AG20443 (cell line): Measurements from ENCODE around the gene GPC3.
"Not testable (repeated sequence)": the region's sequence is repeated elsewhere in the genome, so short reads cannot be mapped to it uniquely, and the experiment has no call there.

Experiments used
- DNase-seq: peaks from one replicate; pipeline ENCODE4 v3.0.0; 2012; ENCODE audit warnings: low spot score, mixed read lengths

The GPC3 gene

DNA sequence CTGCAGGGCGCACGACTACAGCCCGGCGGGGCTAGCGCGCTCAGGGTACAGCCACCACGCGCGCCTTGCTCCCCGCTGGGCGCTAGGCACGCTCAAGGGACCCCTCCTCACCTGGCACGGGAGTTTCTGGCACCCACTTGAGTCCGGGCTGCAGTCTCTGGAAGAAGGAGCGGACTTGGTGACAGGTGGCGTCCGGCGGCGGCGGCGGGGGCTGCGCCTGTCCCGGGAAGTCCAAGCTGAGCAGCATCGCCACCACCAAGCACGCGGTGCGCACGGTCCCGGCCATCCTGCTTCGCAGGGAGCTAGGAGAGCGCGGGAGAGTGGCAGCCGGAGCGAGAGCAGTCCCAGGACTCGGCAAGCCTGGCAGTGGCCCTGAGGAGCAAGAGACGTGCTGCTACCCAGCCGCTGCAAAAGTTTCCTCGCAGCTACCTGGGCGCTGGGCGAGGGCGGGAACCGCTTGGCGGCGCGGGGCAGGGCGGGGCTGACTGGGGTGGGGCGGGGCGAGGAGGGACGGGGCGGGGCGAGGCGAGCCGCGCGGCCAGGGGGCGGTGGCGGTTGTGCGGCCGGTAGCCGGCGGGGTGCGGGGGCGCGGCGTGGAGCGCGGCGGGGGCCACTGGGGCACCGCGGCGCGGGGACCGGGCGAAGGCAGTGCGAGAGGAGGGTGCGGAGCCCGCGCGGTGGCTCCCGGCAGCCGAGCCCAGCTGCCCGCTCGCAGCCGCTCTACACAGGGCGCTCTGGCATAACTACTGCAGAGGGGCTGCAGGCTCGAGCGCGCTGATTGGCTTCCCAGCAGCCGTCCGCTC lies at the start of gene GPC3:
TSS of gene GPC3 (minus strand) at position 431 of the 803 bp plus-strand sequence.
- peak; percentile 36 for DNase-seq

DNA sequence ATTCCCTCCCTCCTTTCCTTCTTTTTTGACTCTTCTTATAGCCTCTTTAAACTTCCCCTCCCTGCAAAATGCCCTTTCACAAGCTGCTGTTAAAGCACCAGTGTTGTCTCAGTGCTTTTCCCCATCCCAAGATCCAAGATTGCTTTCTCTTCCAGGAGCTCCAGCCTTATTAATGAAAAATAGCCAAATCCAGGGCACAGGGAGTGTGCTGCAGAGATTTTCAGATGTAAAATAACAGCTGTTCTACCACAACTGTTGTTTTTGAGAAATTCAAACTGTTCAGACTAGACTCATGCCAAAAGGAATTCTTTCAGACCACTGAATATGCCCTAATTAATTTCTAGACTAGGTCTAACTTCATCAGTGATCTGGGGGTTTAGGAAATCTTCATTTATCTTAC lies 47.0 kb upstream of the GPC3 start:
- no peak for DNase-seq

DNA sequence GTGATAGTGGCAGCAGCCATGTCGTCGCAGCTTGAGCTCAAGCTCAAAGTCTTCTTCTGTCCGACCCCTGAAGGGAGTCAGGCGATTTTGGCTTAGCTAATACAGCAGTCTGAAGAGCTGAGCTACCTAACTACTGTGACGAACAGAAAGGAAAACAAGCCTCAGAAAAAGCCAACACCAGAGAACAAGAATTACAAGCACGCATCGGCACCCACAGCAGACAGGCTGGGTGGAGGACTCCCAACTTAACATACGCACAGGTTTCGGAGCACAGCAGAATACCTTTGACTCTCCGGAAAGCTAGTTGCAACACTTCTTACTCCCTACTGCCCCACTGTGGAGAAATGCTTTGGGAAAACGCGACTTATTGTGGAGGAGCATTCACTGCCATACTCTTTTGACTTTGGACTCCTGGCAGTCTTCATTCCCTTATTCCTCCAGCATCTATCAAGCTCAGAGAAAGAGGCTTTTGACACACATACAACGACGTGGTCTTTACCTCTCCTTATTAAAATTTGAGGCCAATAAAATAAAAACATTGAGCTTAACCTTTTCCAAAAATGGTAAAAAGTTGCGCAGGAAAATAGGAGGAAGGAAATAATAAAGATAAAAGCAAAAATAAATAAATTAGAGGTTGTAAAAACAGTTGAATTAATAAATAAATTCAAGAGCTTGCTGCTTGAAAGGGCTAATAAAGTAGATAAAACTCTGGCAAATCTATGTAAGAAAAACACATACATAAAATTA lies 41.3 kb upstream of the GPC3 start:
- peak; percentile 20 for DNase-seq

DNA sequence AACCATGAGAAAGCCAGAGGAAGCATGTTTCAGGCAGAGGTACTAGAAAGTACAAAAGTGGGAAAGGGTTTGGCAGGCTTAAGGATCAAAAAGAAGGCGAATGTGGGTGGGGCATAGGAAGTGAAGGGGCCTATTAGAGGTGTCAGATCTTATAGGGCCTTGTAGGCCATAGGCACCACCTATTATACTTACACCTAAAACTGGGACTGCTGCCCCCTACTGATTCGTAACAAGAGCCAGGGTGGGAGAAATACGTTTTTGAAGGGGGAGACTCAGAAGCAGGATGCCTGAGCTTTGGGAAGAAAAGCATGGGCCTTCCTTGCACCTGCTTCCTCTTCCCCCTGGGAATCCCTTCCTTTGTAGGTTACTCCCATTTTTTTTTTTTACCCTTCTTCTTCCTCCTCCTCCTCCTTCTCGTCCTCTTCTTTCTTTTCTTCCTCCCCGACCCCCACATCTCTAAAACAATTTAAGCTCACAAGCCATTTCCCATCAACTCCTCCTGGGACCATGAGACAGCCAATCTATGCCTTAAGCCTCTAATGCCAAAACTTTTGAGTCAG lies 40.7 kb upstream of the GPC3 start:
- DNase-seq = no peak

DNA sequence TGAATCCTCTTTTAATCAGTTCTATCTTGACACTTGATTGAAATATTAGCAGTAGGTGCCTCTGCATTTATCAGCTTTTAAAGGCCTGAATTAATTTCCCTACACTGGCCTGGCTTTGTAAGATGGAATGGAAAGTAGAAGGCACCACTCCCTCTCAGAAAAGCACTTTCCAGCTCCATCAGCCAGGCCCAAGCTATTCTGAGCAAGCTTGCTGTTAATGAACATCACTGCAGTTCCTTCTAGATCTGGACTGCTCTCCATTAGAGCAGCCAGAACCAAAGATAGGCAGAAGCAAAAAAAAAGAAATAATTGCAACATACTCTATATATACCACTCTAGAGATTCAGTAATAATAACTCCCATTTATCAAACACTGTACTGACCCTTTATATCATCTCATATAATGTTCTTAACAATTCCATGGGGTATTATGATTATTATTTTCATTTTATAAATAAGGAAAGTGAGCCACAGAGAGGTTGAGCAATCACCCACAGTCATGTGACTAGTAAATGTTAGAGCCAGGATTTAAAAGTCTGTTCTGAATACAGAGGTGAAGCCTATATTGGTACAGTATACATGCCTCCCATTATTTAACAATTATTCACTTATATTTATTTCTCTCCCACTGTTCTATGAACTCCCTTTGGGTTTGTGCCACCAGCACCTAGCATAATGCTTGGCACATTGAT lies 39.4 kb upstream of the GPC3 start:
- no peak for DNase-seq

DNA sequence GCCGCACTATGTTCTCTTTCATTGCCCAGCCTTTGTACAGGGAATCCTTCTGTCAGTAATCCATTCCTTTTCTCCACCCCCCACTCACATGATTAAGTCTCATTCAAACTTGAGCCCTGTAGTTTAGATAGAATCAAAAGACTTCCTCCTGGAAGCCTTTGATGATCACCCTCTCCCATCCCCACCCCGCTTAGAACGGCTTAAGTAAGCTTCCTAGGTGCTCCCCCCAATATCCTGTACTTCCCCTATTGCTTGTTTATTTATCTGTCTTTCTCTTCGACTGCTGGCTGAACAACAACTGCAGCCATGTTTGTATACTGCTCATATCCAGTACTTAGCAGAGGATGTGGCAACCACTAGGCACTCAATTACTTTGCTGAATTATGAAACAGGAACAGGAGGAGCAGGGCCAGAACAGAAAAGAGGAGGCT lies 38.5 kb upstream of the GPC3 start:
- DNase-seq = no peak

DNA sequence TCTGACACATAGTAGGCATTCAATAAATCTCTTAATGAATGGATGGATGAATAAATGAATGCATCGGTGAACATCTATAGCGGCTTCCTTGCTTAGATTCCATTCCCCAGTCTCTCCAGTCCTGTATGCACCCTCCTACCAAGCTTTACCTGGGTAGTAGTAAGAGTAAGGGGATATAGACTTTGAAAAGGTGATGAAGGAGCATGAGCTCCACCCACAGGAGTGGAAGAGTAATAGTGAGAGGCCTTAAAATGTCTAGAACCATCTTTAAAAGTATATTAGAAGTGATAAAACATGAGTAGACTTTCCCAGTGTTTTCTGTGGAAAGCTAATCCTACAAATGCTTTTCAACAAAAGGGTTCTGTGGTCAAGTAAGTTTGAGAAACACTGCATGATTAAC lies 35.5 kb upstream of the GPC3 start:
- no peak for DNase-seq

DNA sequence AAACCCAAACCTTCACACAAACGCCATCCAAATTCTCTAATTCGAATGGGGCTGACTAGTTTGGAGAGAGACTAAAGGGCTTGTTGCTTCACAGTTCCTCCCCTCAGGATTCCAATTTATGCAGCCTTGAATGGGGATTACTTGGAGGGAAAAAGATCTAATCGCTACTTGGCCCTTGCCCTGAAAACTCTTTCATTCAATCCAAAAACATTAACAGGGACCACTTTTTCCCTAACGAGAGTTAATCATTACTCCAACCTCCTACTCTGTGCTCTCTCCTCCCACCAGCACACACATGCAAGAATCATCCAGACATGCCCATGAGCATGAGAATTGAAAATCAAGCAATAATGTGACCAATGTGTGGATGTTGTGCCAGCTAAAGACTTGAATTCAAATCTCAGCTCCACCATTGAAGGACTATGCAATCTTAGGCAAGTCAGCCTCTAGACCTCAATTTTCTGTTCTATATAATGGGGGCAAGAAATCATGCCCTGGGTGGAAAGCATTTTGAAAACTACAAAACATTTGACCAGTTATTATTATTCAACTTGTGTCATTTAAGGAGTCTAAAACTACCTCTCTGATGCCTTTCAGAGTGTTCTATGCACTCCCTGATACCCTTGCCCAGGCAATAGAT lies 34.3 kb upstream of the GPC3 start:
- DNase-seq = no peak

DNA sequence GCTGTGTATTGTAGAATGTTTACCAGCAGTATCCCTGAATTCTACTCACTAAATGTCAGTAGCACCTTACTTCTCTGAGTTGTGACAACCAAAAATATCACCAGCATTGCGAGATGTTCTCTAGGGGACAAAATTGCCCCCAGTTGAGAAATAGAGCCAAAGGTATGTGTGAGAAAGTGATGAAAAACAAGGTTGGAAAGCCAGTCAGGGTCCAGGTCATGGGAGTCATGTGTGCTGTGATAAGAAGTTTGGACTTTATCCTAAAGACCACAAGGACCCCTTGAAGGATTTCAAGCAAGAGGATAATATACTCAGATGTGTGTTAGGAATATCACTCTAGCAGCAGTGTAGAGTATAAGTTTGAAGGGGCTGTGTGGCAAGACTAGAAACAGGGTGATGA lies 30.9 kb upstream of the GPC3 start:
- not testable (repeated sequence) for DNase-seq

DNA sequence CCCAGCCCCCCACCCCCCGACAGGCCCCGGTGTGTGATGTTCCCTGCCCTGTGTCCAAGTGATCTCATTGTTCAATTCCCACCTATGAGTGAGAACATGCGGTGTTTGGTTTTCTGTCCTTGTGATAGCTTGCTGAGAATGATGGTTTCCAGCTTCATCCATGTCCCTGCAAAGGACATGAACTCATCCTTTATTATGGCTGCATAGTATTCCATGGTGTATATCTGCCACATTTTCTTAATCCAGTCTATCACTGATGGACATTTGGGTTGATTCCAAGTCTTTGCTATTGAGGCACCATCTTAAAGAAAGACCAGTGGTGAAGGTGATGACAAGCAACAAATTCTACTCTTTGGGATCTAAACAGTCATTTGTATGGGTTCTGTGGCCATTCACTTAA lies 30.1 kb upstream of the GPC3 start:
- DNase-seq = not testable (repeated sequence)

DNA sequence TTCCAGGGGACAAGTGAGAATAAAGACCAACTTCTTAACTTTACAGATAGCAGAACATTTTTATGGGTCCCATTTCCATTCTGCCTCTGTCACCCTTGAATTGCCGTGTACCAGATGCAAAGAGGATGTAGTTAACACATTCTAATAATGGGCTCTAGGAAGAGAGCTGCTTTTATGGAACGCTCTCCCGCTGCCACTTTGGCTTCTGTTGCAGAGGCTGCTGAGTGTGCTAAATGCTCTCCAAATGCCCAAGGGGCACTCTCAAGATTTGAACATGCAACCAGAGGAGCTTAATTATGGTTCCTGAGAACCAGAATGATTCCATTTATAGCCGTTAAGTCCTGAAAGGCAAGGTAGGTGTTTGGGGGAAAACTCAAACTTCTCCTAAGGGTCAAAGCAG lies 28.1 kb upstream of the GPC3 start:
- DNase-seq = no peak

DNA sequence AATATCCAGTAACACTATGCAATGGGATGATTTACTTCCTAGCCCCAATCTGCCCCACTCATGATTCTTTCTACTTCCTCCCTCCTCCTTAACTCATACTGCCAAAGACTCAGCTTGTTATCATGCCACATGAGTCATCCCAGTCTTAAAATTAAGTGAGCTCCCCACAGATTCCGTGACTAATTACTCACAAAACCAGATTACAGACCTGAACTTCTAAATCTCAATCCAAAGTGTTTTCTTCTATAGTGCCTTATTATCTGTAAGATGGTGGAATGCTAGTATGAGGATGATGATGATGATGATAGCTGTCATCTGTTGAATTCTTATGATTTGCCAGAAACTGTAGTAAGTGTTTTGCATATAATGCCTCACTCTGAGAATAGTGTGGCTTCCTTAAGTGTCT lies 27.7 kb upstream of the GPC3 start:
- no peak for DNase-seq

DNA sequence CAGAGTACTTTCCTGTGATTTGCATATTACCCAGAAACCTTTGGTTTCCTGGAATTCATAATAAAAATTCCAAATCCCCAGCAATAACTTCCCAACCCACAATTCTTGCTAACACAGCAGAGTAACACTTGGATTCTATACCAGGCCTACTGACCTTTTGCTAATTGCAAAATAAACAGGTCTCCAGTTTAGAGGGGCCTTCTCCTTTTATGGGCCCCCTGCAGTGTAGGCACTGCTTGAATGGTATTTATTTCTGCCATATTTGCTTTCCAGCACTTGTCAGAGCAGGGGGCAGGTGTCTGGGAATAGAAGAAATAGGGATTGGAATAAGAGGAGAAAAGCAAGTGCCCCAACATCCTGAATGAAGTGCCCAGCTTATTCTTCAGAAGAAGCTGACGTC lies 25.3 kb upstream of the GPC3 start:
- DNase-seq = no peak

DNA sequence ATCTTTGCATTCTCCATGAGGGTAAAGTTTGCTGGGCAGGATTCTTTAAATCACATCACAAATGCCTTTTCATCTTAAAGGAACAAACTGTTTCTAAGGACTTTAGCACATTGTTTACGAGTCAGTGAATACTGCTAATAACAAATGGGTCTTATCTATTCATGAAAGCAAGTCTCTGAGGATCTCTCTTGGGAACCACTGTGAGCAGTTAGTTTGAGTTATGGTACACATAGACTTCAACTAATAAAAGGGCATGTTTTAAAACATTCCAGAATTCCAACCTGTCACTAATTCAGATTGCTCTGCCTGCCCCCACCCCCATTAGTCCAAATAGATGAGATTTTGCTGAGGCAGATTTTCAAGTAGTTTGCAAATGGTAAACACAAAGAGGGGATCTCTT lies 22.3 kb upstream of the GPC3 start:
- DNase-seq = no peak

DNA sequence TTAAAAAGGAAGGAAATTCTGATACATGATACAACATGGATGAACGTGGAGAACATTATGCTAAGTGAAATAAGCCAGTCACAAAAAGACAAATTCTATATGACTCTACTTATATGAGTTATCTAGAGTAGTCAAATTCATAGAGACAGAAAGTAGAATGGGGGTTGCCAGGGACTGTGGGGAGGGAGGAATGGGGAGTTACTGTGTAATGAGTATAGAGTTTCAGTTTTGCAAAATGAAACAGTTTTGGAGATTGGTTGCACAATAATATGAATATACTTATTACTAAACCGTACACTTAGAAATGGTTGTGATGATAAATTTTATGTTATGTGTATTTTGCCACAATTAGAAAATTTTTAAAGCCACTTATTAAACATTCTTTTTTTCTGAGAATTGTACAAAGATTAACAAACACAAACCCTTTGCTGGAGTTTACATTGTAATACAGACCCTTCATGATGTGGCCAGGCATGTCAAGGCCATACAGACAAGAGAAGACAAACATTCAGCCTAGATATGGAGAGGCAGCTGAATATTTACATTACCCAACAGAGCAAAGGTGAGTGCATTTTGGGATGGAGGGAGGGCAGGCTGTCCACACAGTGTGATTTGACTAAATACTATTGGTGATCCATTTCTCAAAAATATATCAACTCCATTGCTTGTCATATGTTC lies 21.2 kb upstream of the GPC3 start:
- no peak for DNase-seq

DNA sequence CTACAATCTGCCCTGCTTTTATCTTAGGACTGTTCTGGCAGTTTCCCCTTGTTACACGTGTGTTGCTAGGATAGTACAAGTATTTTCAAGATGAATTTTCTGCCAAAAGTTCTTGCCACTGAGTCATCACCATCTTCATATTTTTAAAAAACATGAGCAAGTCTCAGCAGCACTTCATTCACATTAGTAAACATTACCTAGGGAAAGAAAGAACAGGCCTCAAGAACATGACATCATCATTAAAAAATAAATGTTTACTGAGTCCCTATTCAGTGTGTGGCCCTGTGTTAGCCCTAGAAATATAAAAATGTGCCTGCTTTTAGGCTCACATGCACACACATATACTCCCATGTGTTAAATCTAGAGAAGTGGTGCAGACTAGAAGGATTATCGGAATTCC lies 18.7 kb upstream of the GPC3 start:
- DNase-seq = no peak

DNA sequence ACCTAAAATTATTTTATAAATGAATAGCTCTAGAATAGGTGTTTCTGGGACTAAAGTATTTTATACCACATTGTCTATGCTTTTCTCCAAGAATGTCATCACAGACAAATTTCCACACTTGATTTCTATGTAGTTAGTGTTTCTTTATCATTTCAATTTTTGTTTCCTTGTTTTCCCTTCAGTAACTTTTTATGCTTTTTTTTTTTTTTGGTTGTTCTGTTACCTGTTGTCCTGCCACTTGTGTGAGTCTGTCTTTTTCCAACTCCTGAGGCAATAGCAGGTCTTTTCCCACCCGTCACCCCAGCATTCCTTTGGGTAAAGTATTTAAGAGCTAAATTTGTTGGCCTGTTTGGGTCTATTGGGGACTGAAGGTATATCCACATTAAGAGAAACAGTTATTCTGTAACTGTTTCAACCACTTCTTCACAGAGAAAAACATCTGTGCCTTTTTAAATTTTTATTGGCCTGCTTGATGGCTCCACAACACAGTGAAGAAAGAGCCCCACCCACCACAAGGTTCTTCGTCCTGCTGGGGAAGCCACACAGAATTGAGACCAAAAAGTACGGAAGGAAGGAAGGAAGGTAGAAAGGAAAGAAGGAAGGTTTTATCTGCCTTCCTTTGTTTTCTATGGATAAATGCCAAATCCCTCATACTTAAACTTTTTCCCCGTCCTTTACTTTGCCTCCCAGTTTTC lies 17.7 kb upstream of the GPC3 start:
- no peak for DNase-seq

DNA sequence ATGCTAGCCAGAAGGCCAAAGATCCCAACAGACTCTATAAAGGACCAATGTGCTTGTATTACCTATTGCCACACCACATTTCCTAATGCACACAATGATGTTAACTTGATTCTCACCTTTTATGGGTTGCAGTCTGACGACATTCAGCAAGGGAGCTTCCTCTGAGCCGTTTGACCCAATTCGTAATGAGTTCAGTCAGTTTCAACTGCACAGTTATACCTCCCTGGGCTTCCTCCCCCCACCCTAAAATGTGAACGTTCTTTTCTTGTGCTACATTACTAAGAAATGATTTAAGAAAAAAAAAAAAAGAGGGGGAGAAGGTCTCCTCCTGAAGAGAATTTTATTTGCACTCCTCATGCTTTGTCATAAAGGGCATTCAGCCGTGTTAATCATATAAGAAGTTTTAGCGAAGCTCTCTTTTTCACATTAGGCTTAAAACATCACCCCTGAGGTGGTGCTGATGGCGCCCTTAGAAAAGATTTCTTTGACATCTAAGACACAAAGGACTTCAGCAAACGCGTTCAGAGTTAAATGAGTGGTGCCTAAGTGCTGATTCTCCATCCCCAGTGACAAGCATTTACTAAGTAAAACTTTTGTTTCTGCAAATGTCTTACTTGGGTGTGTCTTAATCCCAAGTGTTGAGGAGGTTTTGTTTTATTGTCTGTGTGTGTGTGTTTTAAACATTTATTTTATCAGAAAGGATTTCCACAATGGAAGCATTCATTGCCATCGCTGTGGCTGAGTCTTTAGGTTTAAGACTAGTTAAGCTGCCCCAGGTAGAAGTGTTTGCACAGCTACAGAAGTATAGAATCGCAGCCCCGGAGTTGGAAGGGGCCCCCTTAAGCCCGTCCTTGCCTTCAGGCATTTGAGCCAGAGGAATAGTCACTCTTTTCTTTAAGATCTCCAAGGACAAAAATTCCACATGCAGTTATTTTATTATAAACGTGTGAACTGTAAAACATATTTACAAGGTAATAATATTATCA lies 15.2 kb upstream of the GPC3 start:
- DNase-seq = no peak

DNA sequence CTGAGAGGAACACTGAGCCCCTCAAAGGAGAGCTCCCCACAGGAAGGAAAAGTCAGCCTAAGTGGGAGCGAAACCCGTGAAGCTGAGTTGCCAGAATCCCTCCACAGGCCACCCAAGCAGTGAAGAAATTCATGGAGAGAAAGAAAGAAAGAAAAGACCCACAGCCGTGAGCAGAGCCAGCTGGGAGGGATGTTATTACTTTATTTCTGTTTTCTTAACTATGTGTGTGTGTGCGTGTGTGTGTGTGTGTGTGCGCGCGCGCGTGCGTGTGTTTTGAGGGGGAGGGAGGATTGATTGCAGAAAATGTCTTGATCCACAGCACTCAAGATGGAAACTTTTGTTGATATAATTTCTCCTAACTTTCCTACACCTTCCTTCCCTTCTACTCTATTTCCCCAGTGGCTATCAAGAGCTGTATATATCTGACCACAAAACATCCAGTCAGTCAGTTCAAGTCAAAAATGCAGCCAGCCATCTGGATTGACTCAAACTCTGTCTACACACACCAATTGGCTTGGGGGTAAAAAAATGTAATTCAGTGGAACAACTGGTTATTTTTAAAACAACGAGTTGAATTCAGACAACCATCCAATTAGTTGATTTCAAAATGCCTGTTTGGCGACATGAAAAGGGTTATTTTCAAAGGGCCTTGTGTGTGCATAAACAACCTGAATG lies 13.8 kb upstream of the GPC3 start:
- DNase-seq = no peak
